ENCODE measurements around the gene FXYD7.
"Not testable (repeated sequence)": the region's sequence is repeated elsewhere in the genome, so short reads cannot be mapped to it uniquely, and the experiment has no call there.

The FXYD7 gene, protein sequence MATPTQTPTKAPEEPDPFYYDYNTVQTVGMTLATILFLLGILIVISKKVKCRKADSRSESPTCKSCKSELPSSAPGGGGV

DNA sequence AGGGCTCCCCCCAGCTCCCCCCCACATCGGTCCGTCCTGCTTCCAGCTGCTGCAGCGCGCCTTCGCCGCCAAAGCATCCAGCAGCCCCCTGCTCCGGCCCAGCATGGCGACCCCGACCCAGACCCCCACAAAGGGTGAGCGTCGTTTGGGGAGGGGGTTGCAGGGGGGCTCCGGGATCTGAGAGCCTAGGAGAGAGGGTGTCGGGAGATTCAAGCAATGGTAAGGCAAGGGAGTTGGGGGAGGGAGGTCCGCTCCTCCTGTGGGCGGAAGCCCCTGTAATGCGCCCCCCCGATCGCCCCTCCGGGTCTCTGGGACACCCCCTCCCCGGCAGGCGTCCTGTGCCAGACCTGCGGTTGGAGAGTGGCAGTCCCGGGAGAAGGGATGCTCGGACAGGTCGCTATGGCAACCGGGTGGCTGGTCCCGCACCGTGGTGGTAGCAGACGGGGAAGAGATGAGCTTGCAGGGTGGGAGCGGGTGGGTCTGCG is at the start of gene FXYD7:
Gene FXYD7 (plus strand): TSS at position 25 of the 485 bp plus-strand sequence. CDS start 79 bp downstream, at position 104.
- H3K9me3 ChIP-seq (ENCODE audit: control insufficient read depth, insufficient read depth, low read length): no peaks in the 10 kb centered on the region
- H3K4me1 ChIP-seq (ENCODE audit: control insufficient read depth, insufficient read depth, low read length): peaks cover 22% of the 10 kb centered on the region
- H3K9ac ChIP-seq (ENCODE audit: low read depth, low read length): no peak within 1 kb of the TSS; the same call in 1 of the 2 replicates
- H3K36me3 ChIP-seq (ENCODE audit: control insufficient read depth, insufficient read depth, low read length): no peaks in the 10 kb centered on the region
- H3K27ac ChIP-seq (ENCODE audit: low read depth, low read length): no peak within 1 kb of the TSS
- peak within 1 kb of the TSS; percentile 62 for H3K4me3 ChIP-seq (ENCODE audit: low read depth, low read length)
- H3K27me3 ChIP-seq (ENCODE audit: control insufficient read depth, insufficient read depth, low read length): peaks cover 25% of the 10 kb centered on the region

DNA sequence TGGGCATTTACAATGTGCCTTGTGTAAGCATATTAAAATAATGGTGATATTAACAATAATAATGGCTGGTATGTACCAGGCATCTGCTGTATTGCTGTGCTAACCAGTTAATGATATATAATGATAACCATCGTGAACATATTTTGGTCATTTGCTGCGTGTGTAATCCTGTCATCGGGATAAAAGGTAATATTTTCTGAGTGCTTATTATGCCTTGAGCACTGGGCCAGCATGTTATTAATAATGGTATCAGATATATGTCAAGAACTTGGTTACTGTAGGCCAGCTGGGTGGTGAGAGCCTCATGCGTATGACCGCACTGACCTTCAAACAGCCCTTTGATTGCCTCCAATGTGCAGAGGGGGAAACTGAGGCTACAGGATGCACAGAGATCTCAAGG is 49.6 kb upstream of the FXYD7 start:
- H3K9ac ChIP-seq (ENCODE audit: low read depth, low read length): no peak overlapping the region

DNA sequence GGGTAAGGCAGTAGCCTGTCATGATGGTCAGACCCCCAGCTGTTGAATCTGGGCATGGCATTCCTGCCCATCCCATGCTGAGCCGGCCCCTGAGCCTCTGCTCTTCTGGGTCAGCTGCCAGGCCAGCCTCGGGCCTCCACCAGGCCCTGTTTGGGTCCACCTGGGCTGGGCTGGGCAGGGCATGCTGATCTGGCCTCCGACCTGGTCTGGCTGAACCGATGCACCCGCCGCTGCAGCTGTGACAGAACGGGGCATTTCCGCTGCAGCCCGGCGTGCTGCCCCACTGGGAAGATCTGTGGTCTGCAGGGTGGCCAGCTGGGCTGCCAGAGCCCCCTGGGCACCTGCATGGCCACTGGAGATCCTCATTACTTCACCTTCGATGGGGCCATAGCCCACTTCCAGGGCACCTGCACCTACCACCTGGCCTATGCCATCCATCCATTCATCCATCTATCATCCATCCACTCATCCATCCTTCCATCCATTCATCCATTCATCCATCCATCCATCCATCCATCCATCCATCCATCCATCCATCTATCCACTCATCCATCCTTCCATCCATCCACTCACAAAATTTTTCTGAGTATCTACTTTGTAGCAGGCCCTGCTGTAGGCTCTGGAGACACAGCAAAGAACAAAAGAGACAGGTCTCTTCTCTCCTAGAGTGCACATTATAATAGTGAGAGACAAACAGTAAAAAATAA is 49.0 kb upstream of the FXYD7 start:
- H3K27me3 ChIP-seq (ENCODE audit: control insufficient read depth, insufficient read depth, low read length): no peaks in the 10 kb centered on the region
- no peak overlapping the region for H3K4me3 ChIP-seq (ENCODE audit: low read depth, low read length)
- no peak overlapping the region for H3K27ac ChIP-seq (ENCODE audit: low read depth, low read length)
- no peaks in the 10 kb centered on the region for H3K9me3 ChIP-seq (ENCODE audit: control insufficient read depth, insufficient read depth, low read length)
- H3K9ac ChIP-seq (ENCODE audit: low read depth, low read length): no peak overlapping the region
- peaks cover 10% of the 10 kb centered on the region for H3K4me1 ChIP-seq (ENCODE audit: control insufficient read depth, insufficient read depth, low read length)
- H3K36me3 ChIP-seq (ENCODE audit: control insufficient read depth, insufficient read depth, low read length): no peaks in the 10 kb centered on the region

More for the DNA sequence above, 49.6 kb upstream of the FXYD7 start:
- no peak overlapping the region for H3K4me3 ChIP-seq (ENCODE audit: low read depth, low read length)
- H3K27me3 ChIP-seq (ENCODE audit: control insufficient read depth, insufficient read depth, low read length): no peaks in the 10 kb centered on the region
- peaks cover 10% of the 10 kb centered on the region for H3K4me1 ChIP-seq (ENCODE audit: control insufficient read depth, insufficient read depth, low read length)
- no peaks in the 10 kb centered on the region for H3K9me3 ChIP-seq (ENCODE audit: control insufficient read depth, insufficient read depth, low read length)
- H3K27ac ChIP-seq (ENCODE audit: low read depth, low read length): no peak overlapping the region
- no peaks in the 10 kb centered on the region for H3K36me3 ChIP-seq (ENCODE audit: control insufficient read depth, insufficient read depth, low read length)

DNA sequence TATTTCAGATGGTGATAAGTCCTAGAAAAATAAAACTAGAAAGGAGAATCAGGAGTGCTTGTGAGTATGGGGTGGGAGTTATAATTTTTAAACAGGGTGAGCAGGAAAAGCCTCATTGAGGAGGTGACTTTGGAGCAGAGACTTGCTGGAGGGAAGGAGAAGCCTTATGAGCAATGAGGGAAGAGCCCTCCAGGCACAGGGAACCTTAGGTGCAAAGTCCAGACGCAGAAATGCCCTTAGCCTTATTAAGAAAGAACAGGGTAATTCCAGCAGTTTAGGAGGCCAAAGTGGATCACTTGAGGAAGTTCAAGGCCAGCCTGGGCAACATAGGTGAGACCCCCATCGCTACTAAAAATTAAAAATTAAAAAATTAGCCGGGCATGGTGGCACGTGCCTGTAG is 48.4 kb upstream of the FXYD7 start:
- Histone ChIP-seq H3K4me1 (ENCODE audit: control insufficient read depth, insufficient read depth, low read length) (peaks cover 10% of the 10 kb centered on the region), H3K27me3 (ENCODE audit: control insufficient read depth, insufficient read depth, low read length) (no peaks in the 10 kb centered on the region), H3K36me3 (ENCODE audit: control insufficient read depth, insufficient read depth, low read length) (no peaks in the 10 kb centered on the region), H3K9me3 (ENCODE audit: control insufficient read depth, insufficient read depth, low read length) (no peaks in the 10 kb centered on the region), H3K9ac (ENCODE audit: low read depth, low read length) (no peak overlapping the region), H3K27ac (ENCODE audit: low read depth, low read length) (no peak overlapping the region), H3K4me3 (ENCODE audit: low read depth, low read length) (no peak overlapping the region)

DNA sequence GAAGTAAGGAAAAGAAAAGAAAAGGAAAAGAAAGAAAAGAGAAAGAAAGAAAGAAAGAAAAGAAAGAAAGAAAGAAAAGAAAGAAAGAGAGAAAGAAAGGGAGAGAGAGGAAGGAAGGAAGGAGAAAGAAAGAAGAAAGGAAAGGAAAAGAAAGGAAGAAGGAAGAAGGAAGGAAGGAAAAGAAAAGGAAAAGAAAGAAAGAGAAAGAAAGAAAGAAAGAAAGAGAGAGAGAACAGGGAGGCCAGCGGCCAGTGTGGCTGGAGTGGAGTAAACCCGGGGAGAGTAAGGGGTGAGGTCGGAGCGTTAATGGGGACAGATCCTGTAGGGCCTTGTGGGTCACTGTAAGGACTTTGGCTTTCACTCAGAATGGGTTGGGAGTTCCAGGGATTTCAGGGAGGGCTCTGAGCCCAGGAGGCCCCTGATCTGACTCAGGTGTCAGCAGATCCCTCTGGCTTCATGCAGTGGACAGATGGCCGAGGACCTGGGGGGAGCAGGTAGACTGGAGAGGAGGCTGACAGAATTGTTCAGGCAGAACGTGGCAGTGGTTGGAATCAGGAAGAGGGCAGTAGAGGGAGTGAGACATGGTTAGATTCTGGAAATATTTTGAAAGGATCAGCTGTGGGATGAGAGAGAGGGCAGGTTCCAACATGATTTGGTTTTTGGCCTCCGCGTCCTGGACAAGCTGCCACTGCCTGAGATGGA is 47.2 kb upstream of the FXYD7 start:
- Histone ChIP-seq H3K9me3 (ENCODE audit: control insufficient read depth, insufficient read depth, low read length) (no peaks in the 10 kb centered on the region), H3K4me1 (ENCODE audit: control insufficient read depth, insufficient read depth, low read length) (peaks cover 2% of the 10 kb centered on the region; the same call in 1 of the 2 replicates), H3K9ac (ENCODE audit: low read depth, low read length) (no peak overlapping the region), H3K27ac (ENCODE audit: low read depth, low read length) (no peak overlapping the region), H3K27me3 (ENCODE audit: control insufficient read depth, insufficient read depth, low read length) (no peaks in the 10 kb centered on the region), H3K4me3 (ENCODE audit: low read depth, low read length) (no peak overlapping the region), H3K36me3 (ENCODE audit: control insufficient read depth, insufficient read depth, low read length) (no peaks in the 10 kb centered on the region)

DNA sequence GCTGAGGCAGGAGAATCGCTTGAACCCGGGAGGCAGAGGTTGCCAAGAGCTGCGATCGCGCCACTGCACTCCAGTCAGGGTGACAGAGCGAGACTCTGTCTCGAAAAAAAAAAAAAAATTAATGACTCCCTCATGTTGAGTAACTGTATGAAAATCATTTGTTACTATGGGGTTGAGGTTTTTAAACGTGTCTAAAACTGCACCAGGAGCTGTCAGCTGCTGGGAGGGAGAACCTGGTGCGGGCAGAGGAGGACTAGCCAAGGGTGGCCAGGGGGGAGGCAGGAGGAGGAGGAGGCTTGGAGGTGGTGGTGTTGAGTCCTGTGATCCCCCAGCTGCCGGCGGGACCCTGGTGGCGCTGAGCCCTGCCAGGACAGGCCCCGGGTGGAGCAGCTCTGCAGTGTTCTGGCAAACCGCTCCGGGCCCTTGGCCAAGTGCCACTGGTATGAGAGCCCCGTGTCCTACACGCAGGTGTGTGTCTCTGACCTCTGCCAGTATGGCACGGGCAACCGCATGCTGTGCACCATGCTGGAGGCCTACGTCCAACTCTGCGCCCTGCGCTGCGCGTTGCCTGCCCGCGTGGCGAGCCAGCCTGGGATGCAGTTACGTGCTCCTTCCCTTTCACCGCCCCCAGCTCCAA is 44.5 kb upstream of the FXYD7 start:
- Histone ChIP-seq H3K9ac (ENCODE audit: low read depth, low read length) (no peak overlapping the region), H3K27ac (ENCODE audit: low read depth, low read length) (no peak overlapping the region), H3K9me3 (ENCODE audit: control insufficient read depth, insufficient read depth, low read length) (no peaks in the 10 kb centered on the region), H3K4me3 (ENCODE audit: low read depth, low read length) (no peak overlapping the region), H3K27me3 (ENCODE audit: control insufficient read depth, insufficient read depth, low read length) (no peaks in the 10 kb centered on the region), H3K4me1 (ENCODE audit: control insufficient read depth, insufficient read depth, low read length) (no peaks in the 10 kb centered on the region), H3K36me3 (ENCODE audit: control insufficient read depth, insufficient read depth, low read length) (no peaks in the 10 kb centered on the region)

DNA sequence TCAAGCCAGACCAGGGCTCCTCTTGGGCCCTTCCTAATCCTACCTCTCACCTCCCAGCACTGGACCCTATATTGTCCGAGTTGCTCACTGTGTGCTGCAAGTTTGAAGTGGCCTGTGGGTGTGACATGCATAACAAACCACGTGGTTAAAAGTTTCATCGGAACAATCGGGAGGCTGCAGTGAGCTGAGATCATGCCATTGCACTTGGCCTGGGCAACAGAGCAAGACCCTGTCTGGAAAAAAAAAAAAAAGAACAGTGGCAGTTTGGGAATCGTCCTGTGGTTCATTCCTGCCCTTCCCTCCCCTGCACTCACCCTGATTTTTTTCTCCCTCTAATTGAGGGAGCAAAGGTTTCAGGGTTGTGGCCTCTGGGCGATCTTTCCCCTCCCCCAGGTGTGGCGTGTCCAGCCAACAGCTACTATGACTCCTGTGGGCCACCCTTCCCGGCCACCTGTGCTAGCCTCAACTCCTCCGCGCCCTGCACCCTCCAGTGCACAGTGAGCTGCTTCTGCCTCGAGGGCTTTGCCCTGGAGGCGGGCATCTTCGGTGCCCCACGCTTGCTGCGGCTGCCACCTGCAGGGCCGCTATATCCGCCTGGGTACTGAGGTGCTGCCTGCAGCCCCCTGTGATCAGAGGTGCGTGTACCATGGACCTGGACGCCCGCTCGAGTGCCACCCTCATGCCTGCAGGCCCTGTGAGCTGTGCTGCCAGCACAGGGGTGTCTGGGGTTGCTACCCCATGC is 43.7 kb upstream of the FXYD7 start:
- no peaks in the 10 kb centered on the region for H3K36me3 ChIP-seq (ENCODE audit: control insufficient read depth, insufficient read depth, low read length)
- no peak overlapping the region for H3K4me3 ChIP-seq (ENCODE audit: low read depth, low read length)
- H3K9me3 ChIP-seq (ENCODE audit: control insufficient read depth, insufficient read depth, low read length): no peaks in the 10 kb centered on the region
- H3K27ac ChIP-seq (ENCODE audit: low read depth, low read length): no peak overlapping the region
- H3K27me3 ChIP-seq (ENCODE audit: control insufficient read depth, insufficient read depth, low read length): no peaks in the 10 kb centered on the region
- no peaks in the 10 kb centered on the region for H3K4me1 ChIP-seq (ENCODE audit: control insufficient read depth, insufficient read depth, low read length)
- no peak overlapping the region for H3K9ac ChIP-seq (ENCODE audit: low read depth, low read length)

DNA sequence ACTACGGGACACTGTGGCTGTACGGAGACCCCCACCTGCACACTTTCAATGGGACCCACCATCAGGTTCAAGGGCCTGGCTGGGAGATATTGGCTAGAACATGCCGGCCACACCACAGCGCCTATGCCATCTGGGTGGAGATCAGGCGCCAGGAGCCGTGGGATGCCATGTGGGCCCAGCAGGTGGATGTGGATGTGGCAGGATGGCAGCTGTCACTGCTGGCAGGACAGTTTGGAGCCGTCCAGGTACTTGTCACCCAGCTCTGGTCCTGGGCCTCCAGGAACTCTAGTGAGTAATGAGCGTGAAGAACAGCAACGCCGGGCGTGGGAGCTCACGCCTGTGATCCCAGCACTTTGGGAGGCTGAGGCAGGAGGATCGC is 43.2 kb upstream of the FXYD7 start:
- H3K9me3 ChIP-seq (ENCODE audit: control insufficient read depth, insufficient read depth, low read length): no peaks in the 10 kb centered on the region
- no peaks in the 10 kb centered on the region for H3K27me3 ChIP-seq (ENCODE audit: control insufficient read depth, insufficient read depth, low read length)
- no peaks in the 10 kb centered on the region for H3K4me1 ChIP-seq (ENCODE audit: control insufficient read depth, insufficient read depth, low read length)
- no peak overlapping the region for H3K27ac ChIP-seq (ENCODE audit: low read depth, low read length)
- H3K9ac ChIP-seq (ENCODE audit: low read depth, low read length): no peak overlapping the region
- H3K36me3 ChIP-seq (ENCODE audit: control insufficient read depth, insufficient read depth, low read length): no peaks in the 10 kb centered on the region
- no peak overlapping the region for H3K4me3 ChIP-seq (ENCODE audit: low read depth, low read length)

DNA sequence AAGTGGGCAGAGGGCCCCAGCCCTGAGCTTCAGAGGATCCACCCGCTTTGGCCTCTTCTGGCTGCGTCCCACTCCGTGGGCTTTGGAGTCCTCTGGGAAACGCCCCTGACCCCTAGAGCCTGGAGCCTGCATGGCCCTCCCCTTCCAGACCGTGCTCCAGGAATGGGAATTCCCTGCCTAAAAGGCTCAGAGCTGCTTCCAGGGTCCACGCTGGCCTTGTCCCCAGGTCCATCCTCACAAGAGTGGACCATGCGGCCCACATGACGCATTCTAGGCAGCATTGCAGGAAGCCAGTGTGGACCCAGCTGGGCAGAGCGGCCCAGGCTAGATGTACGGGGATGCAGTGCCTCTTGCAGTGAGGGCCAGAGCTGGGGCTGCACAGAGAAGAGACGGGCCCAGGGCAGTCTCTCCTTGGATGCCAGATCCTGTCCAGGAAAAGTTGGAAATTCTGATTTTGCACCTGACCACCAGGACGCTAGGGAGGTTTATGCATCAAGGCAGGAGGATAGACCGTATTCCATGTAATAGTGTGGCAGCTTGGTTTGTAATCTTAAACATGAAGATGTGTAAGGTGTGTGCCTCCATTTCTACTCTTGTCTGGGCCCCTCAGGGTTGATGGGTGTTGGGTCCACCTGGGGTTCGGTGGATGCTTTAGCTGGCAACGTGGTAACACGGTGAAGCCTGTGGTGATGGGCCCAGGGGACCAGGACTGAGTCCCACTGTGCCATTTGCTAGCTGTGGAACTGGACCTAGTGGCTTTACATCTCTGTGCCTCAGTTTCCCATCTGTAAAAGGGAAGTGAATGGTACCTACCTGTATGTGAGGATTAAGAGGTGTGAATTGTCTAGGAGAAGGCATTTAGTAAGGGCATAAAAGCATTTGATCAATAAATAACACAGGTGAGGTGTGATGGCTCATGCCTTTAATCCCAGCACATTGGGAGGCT is 42.2 kb upstream of the FXYD7 start:
- Histone ChIP-seq H3K36me3 (ENCODE audit: control insufficient read depth, insufficient read depth, low read length) (no peaks in the 10 kb centered on the region), H3K4me3 (ENCODE audit: low read depth, low read length) (no peak overlapping the region), H3K9ac (ENCODE audit: low read depth, low read length) (no peak overlapping the region), H3K27ac (ENCODE audit: low read depth, low read length) (no peak overlapping the region), H3K4me1 (ENCODE audit: control insufficient read depth, insufficient read depth, low read length) (no peaks in the 10 kb centered on the region), H3K27me3 (ENCODE audit: control insufficient read depth, insufficient read depth, low read length) (no peaks in the 10 kb centered on the region), H3K9me3 (ENCODE audit: control insufficient read depth, insufficient read depth, low read length) (no peaks in the 10 kb centered on the region)

DNA sequence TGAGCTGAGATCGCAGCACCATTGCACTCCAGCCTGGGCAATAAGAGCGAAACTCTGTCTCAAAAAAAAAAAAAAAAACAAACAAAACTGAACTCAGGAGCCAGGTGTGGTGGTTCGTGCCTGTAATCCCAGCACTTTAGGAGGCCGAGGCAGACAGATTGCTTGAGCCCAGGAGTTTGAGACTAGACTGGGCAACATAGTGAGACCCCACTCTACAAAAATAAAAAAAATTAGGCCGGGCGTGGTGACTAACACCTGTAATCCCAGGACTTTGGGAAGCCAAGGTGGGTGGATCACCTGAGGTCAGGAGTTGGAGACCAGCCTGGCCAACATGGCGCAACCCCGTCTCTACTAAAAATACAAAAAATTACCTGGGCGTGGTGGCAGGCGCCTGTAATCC is 41.1 kb upstream of the FXYD7 start:
- H3K27me3 ChIP-seq (ENCODE audit: control insufficient read depth, insufficient read depth, low read length); H3K9me3 ChIP-seq (ENCODE audit: control insufficient read depth, insufficient read depth, low read length); H3K27ac ChIP-seq (ENCODE audit: low read depth, low read length); H3K36me3 ChIP-seq (ENCODE audit: control insufficient read depth, insufficient read depth, low read length); H3K4me3 ChIP-seq (ENCODE audit: low read depth, low read length); H3K9ac ChIP-seq (ENCODE audit: low read depth, low read length); H3K4me1 ChIP-seq (ENCODE audit: control insufficient read depth, insufficient read depth, low read length): not testable (repeated sequence)
